H1 (cell line): Measurements from ENCODE around the gene LCN2. TPM values are rescaled to one million over a fixed set of nuclear protein-coding genes. Genes with fewer than 3 reads are reported as not detected.

ENCODE experiments used
- CTCF ChIA-PET: fragments of 300-600 bp; sonication (Branson Sonifier 250); formaldehyde crosslinking; loops from one replicate; lab custom pipeline; 2021; ENCODE audit not compliant: partially characterized antibody; lab: Charles Lee
- POLR2A ChIA-PET: fragments of 300-600 bp; sonication (Branson Sonifier 250); formaldehyde crosslinking; loops from one replicate; lab custom pipeline; 2021; ENCODE audit warnings: inconsistent platforms; ENCODE audit not compliant: partially characterized antibody; lab: Charles Lee
- DNase-seq, 2 experiments: peaks; one replicate each; pipeline versions ENCODE4 v3.0.0 to v3.0.0-alpha.2; 2010 to 2022; ENCODE audit warnings: low spot score in 2 of 2, low read depth in 1 of 2, mixed read lengths in 1 of 2
- FAIRE-seq: peaks from 2 replicates; lab custom pipeline; 2011; peaks lifted over from hg19 to GRCh38; lab: Jason Lieb, UNC
- H2AFZ ChIP-seq: 2 replicates; pipeline ENCODE4 v1.8.1; 2012; ENCODE audit warnings: low read length, inconsistent platforms
- H2AK5ac ChIP-seq: 2 replicates; pipeline ENCODE4 v1.6.1; 2013; ENCODE audit warnings: low read depth, low read length
- H2BK120ac ChIP-seq: replicated peaks from 2 replicates; pipeline ENCODE3; 2013; ENCODE audit warnings: low read depth, low read length, inconsistent platforms
- H2BK12ac ChIP-seq: 2 replicates; pipeline ENCODE4 v1.6.1; 2013; ENCODE audit warnings: low read depth, low read length
- H2BK15ac ChIP-seq: 2 replicates; pipeline ENCODE4 v1.6.1; 2013; ENCODE audit warnings: low read length
- H2BK20ac ChIP-seq: 2 replicates; pipeline ENCODE4 v1.6.1; 2013; ENCODE audit warnings: low read length
- H2BK5ac ChIP-seq: 2 replicates; pipeline ENCODE4 v1.6.1; 2013; ENCODE audit warnings: low read depth, low read length
- H3K14ac ChIP-seq: 2 replicates; pipeline ENCODE4 v1.6.1; 2013; ENCODE audit warnings: inconsistent platforms; ENCODE audit not compliant: insufficient read length
- H3K18ac ChIP-seq: 2 replicates; pipeline ENCODE4 v1.6.1; 2013; ENCODE audit warnings: low read length; ENCODE audit errors: extremely low read depth
- H3K23ac ChIP-seq: 2 replicates; pipeline ENCODE4 v1.6.1; 2013; ENCODE audit warnings: inconsistent platforms; ENCODE audit not compliant: insufficient read length
- H3K23me2 ChIP-seq: 2 replicates; pipeline ENCODE4 v1.6.1; 2013; ENCODE audit warnings: low read depth, low read length
- H3K27ac ChIP-seq: 2 replicates; pipeline ENCODE4 v1.6.1; 2011; ENCODE audit warnings: low read depth, low read length, inconsistent platforms
- H3K27me3 ChIP-seq, 4 experiments: replicated peaks in 1 of 4; 1 replicate in 1 of 4; 2 replicates in 3 of 4; pipeline versions ENCODE4 v1.6.1 to v1.8.1; 2011 to 2013; ENCODE audit warnings: low read length in 3 of 4, mild to moderate bottlenecking in 3 of 4, inconsistent platforms in 2 of 4, mixed read lengths in 2 of 4, moderate library complexity in 1 of 4; ENCODE audit not compliant: control insufficient read depth in 3 of 4, insufficient read depth in 3 of 4; ENCODE audit errors: extremely low read depth in 1 of 4
- H3K36me3 ChIP-seq, 4 experiments: 2 replicates each; pipeline versions ENCODE4 v1.6.1 to v1.8.1; 2011 to 2013; ENCODE audit warnings: mild to moderate bottlenecking in 4 of 4, low read length in 3 of 4, moderate library complexity in 2 of 4, control low read depth in 1 of 4, inconsistent platforms in 1 of 4; ENCODE audit not compliant: insufficient read depth in 4 of 4, control insufficient read depth in 2 of 4
- H3K4ac ChIP-seq: replicated peaks from 2 replicates; pipeline ENCODE3; 2013; ENCODE audit warnings: low read length, low read depth, mixed read lengths, inconsistent platforms; ENCODE audit not compliant: insufficient read length
- H3K4me1 ChIP-seq, 4 experiments: replicated peaks in 1 of 4; 1 replicate in 1 of 4; 2 replicates in 3 of 4; pipeline versions ENCODE4 v1.6.1 to v1.8.1; 2011 to 2013; ENCODE audit warnings: low read length in 3 of 4, inconsistent platforms in 2 of 4, mixed read lengths in 1 of 4; ENCODE audit not compliant: insufficient read depth in 4 of 4, control insufficient read depth in 3 of 4
- H3K4me2 ChIP-seq, 2 experiments: 2 replicates each; pipeline versions ENCODE4 v1.6.1 to v1.8.1; 2011 to 2013; ENCODE audit warnings: low read depth in 2 of 2, low read length in 2 of 2, control low read depth in 1 of 2, inconsistent platforms in 1 of 2, mild to moderate bottlenecking in 1 of 2; ENCODE audit not compliant: insufficient read depth in 1 of 2
- H3K4me3 ChIP-seq, 4 experiments: fragments of 200-600, 300-600 bp in 1 of 4; sonication (generic), shearing (Covaris generic), sonication (Bioruptor Twin) in 1 of 4; 2 replicates each; pipeline versions ENCODE4 v1.5.1 to v1.8.1; 2011 to 2016; ENCODE audit warnings: low read length in 4 of 4, low read depth in 3 of 4, control low read depth in 2 of 4, inconsistent platforms in 2 of 4, mild to moderate bottlenecking in 2 of 4, mixed read lengths in 1 of 4, moderate library complexity in 1 of 4; ENCODE audit not compliant: insufficient read depth in 2 of 4; ENCODE audit errors: extremely low read depth in 1 of 4
- H3K56ac ChIP-seq: replicated peaks from 2 replicates; pipeline ENCODE3; 2013; ENCODE audit warnings: low read depth, mild to moderate bottlenecking, mixed read lengths, low read length, inconsistent platforms; ENCODE audit not compliant: insufficient read length
- H3K79me1 ChIP-seq: 2 replicates; pipeline ENCODE4 v1.6.1; 2013; ENCODE audit warnings: low read depth, low read length, control low read depth
- H3K79me2 ChIP-seq, 2 experiments: 2 replicates each; pipeline versions ENCODE4 v1.6.1 to v1.8.1; 2012 to 2013; ENCODE audit warnings: low read length in 2 of 2, mild to moderate bottlenecking in 2 of 2, inconsistent platforms in 1 of 2; ENCODE audit not compliant: insufficient read depth in 2 of 2, control insufficient read depth in 1 of 2
- H3K9ac ChIP-seq, 4 experiments: replicated peaks in 1 of 4; 1 replicate in 1 of 4; 2 replicates in 3 of 4; pipeline versions ENCODE4 v1.6.1 to v1.8.1; 2011 to 2013; ENCODE audit warnings: low read depth in 3 of 4, low read length in 3 of 4, control low read depth in 2 of 4, mild to moderate bottlenecking in 2 of 4, moderate library complexity in 2 of 4, inconsistent platforms in 1 of 4; ENCODE audit errors: extremely low read depth in 1 of 4
- H3K9me3 ChIP-seq, 2 experiments: 2 replicates each; pipeline versions ENCODE4 v1.6.1 to v1.8.1; 2012 to 2013; ENCODE audit warnings: mild to moderate bottlenecking in 2 of 2, moderate library complexity in 2 of 2, control low read depth in 1 of 2, inconsistent platforms in 1 of 2, low read depth in 1 of 2, low read length in 1 of 2, mixed read lengths in 1 of 2; ENCODE audit not compliant: insufficient read depth in 2 of 2
- H4K20me1 ChIP-seq, 2 experiments: replicated peaks in 1 of 2; 2 replicates each; pipeline versions ENCODE3 to v1.8.1; 2011 to 2013; ENCODE audit warnings: inconsistent platforms in 2 of 2, low read length in 2 of 2, mild to moderate bottlenecking in 1 of 2; ENCODE audit not compliant: insufficient read depth in 2 of 2, control insufficient read depth in 1 of 2
- H4K5ac ChIP-seq: 2 replicates; pipeline ENCODE4 v1.6.1; 2013; ENCODE audit warnings: low read length, low read depth, mixed read lengths, inconsistent platforms; ENCODE audit not compliant: insufficient read length
- H4K8ac ChIP-seq: 2 replicates; pipeline ENCODE4 v1.8.0; 2013; ENCODE audit warnings: mild to moderate bottlenecking, moderate library complexity, low read length, inconsistent platforms; ENCODE audit not compliant: insufficient read depth; ENCODE audit errors: extremely low read depth
- H4K91ac ChIP-seq: replicated peaks from 2 replicates; pipeline ENCODE3; 2013; ENCODE audit warnings: low read length, mixed read lengths, inconsistent platforms; ENCODE audit not compliant: insufficient read length
- BRCA1 ChIP-seq: IDR thresholded peaks from 2 replicates; pipeline ENCODE4 v1.6.1; 2012; ENCODE audit warnings: low read depth, low read length, improper control_type of control experiment
- CREB1 ChIP-seq: IDR thresholded peaks from 2 replicates; pipeline ENCODE4 v1.6.1; 2012; ENCODE audit warnings: inconsistent platforms
- GABPA ChIP-seq: IDR thresholded peaks from 2 replicates; pipeline ENCODE4 v1.6.1; 2011; ENCODE audit warnings: mild to moderate bottlenecking, low read length, moderate library complexity, borderline replicate concordance; ENCODE audit not compliant: insufficient read depth
- GTF2F1 ChIP-seq: IDR thresholded peaks from 2 replicates; pipeline ENCODE4 v1.6.1; 2012; ENCODE audit warnings: low read depth, low read length, improper control_type of control experiment, borderline replicate concordance
- KDM1A ChIP-seq: fragments of 200-600, 300-600 bp; sonication (generic); IDR thresholded peaks from 2 replicates; pipeline ENCODE4 v1.7.1; 2016; ENCODE audit warnings: mild to moderate bottlenecking, low read length, borderline replicate concordance
- NANOG ChIP-seq: IDR thresholded peaks from 2 replicates; pipeline ENCODE4 v1.6.1; 2011; ENCODE audit warnings: low read length, low read depth, mild to moderate bottlenecking, inconsistent platforms; ENCODE audit not compliant: insufficient read depth, poor library complexity, severe bottlenecking
- SIRT6 ChIP-seq: IDR thresholded peaks from one replicate; pipeline ENCODE4 v1.7.1; 2012; ENCODE audit warnings: low read length, inconsistent platforms
- SIX5 ChIP-seq: IDR thresholded peaks from 2 replicates; pipeline ENCODE4 v1.6.1; 2011; ENCODE audit warnings: mild to moderate bottlenecking, low read depth, low read length
- SUZ12 ChIP-seq: fragments of 200-600 bp; sonication (generic); IDR thresholded peaks from 2 replicates; pipeline ENCODE4 v1.6.1; 2012; ENCODE audit warnings: mild to moderate bottlenecking, inconsistent platforms, low read length, moderate library complexity, mixed read lengths
- YY1 ChIP-seq: IDR thresholded peaks from 2 replicates; pipeline ENCODE4 v1.6.1; 2011; ENCODE audit warnings: low read depth, mild to moderate bottlenecking, low read length
- WGBS, 2 experiments: shearing (Covaris generic) in 1 of 2; methylation state at CpG; one replicate each; pipeline versions ENCODE4 v1.1.6 to v1.1.7; 2013 to 2015; ENCODE audit warnings: low lambda C conversion rate in 2 of 2, mixed read lengths in 2 of 2, inconsistent platforms in 1 of 2, low coverage in 1 of 2, missing lambda C conversion rate in 1 of 2; ENCODE audit not compliant: insufficient replicate concordance in 2 of 2, insufficient coverage in 1 of 2, insufficient read length in 1 of 2; ENCODE audit errors: extremely low coverage in 1 of 2, missing lambda C conversion rate in 1 of 2; 5-methylcytosine and 5-hydroxymethylcytosine counted together
- polyA plus RNA-seq, 7 experiments: library from polyadenylated mRNA; depleted of rRNA in 3 of 7; stranded (reverse) in 5 of 7; unstranded in 2 of 7; fragments of >200 nt in 5 of 7; fragments of 200-250 nt in 2 of 7; gene quantifications; 1 replicate in 5 of 7; 2 replicates in 1 of 7; 4 replicates in 1 of 7; pipeline versions ENCODE4 v1.2.1 to v1.2.3, GENCODE V29; 2011 to 2013; ENCODE audit warnings: missing spikeins in 2 of 7, mixed read lengths in 2 of 7
- total RNA-seq: library from RNA; stranded (reverse); fragmentation: NEBNext Ultra II Directional; extraction: Animal tissue kit (Norgen Biotek cat#: 25700); gene quantifications from 2 replicates; pipeline ENCODE4 v1.2.1, GENCODE V29; 2021
- TF ChIP-seq, protein P1 (sequence below): IDR thresholded peaks from 2 replicates; pipeline ENCODE4 v1.6.1; 2012; ENCODE audit warnings: low read length, inconsistent platforms

Gene LCN2
- total and polyA plus RNA-seq, 2 of the 8 experiments (the other 6 are each of a cell fraction or from before 2014, with no cell fraction given), result 1.1 to 1.6 TPM

- FAIRE-seq, result no peak
- TF ChIP-seq, protein P1, sequence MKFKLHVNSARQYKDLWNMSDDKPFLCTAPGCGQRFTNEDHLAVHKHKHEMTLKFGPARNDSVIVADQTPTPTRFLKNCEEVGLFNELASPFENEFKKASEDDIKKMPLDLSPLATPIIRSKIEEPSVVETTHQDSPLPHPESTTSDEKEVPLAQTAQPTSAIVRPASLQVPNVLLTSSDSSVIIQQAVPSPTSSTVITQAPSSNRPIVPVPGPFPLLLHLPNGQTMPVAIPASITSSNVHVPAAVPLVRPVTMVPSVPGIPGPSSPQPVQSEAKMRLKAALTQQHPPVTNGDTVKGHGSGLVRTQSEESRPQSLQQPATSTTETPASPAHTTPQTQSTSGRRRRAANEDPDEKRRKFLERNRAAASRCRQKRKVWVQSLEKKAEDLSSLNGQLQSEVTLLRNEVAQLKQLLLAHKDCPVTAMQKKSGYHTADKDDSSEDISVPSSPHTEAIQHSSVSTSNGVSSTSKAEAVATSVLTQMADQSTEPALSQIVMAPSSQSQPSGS, result no peak
- TF ChIP-seq CREB1 (no peak), GTF2F1 (no peak), GABPA (no peak), NANOG (no peak), BRCA1 (no peak), SIX5 (no peak), KDM1A (no peak), SUZ12 (no peak), YY1 (no peak), SIRT6 (no peak)
These were observed 49.2 kb upstream of the LCN2 start for GRCh38 chr9:128099932-128100491.

More at GRCh38 chr9:128099932-128100491, 49.2 kb upstream of the LCN2 start:
- no peak overlapping the region for H3K23ac ChIP-seq
- H2AFZ ChIP-seq, result no peak overlapping the region
- H3K79me2 ChIP-seq, result peaks cover 0 to 24% of the 10 kb centered on the region in 2 experiments; a peak in 2 of 4 replicates
- ChIA-PET POLR2A (interaction anchor here (0.9 to 12.1 kb wide), 12 partner anchors 9 to 282 kb away, joined by 3 to 119 read pairs (median 5); partner anchors contain the start of gene SLC25A25), CTCF (interaction anchor here (0.7 to 10.5 kb wide), 11 partner anchors 9 to 262 kb away, joined by 3 to 114 read pairs (median 3); no protein-coding TSS in a partner anchor)
- peaks cover 9% of the 10 kb centered on the region for H3K23me2 ChIP-seq
- no peak overlapping the region for H2BK5ac ChIP-seq
- no peak overlapping the region for H3K18ac ChIP-seq
- no peak overlapping the region for H2BK20ac ChIP-seq
- peaks cover 6 to 33% of the 10 kb centered on the region in 2 experiments for H4K20me1 ChIP-seq
- no peaks in the 10 kb centered on the region for H3K27me3 ChIP-seq
- H3K4me1 ChIP-seq, result peaks cover 11 to 28% (median 22%) of the 10 kb centered on the region in 4 experiments
- H3K4ac ChIP-seq, result no peak overlapping the region
- no peaks in the 10 kb centered on the region for H3K9me3 ChIP-seq
- no peak overlapping the region for H4K8ac ChIP-seq
- no peak overlapping the region for H2BK12ac ChIP-seq
- H3K9ac ChIP-seq, result no peak overlapping the region
- 96% methylated on average over 16 of the region's 16 CpGs; no CpG with 5 or more reads in 1 of the 2 experiments for WGBS, 2 experiments
- H3K36me3 ChIP-seq, result peaks cover 10 to 31% (median 18%) of the 10 kb centered on the region in 4 experiments; a peak in 7 of 8 replicates
- no peak overlapping the region for H3K14ac ChIP-seq
- H3K79me1 ChIP-seq, result peaks cover 22% of the 10 kb centered on the region
- DNase-seq, result no peak
- peak overlapping the region; percentile 87 to 93 for H3K4me2 ChIP-seq
- H3K27ac ChIP-seq, result no peak overlapping the region
- H4K91ac ChIP-seq, result no peak overlapping the region
- H2BK120ac ChIP-seq, result no peak overlapping the region
- H4K5ac ChIP-seq, result no peak overlapping the region
- H2AK5ac ChIP-seq, result no peak overlapping the region
- no peak overlapping the region for H3K56ac ChIP-seq
- no peak overlapping the region for H2BK15ac ChIP-seq
- H3K4me3 ChIP-seq, result peak overlapping the region in 2 of 4 experiments; percentile 62 to 68; a peak in 3 of 8 replicates
